GM19452 (cell line): ENCODE measurements around the gene ABHD15.

Source experiments
- ATAC-seq: cut with Tn5 transposase; IDR thresholded peaks from one replicate; pipeline ENCODE4 v1.9.1; 2021; ENCODE audit not compliant: unreplicated experiment

The ABHD15 gene

DNA sequence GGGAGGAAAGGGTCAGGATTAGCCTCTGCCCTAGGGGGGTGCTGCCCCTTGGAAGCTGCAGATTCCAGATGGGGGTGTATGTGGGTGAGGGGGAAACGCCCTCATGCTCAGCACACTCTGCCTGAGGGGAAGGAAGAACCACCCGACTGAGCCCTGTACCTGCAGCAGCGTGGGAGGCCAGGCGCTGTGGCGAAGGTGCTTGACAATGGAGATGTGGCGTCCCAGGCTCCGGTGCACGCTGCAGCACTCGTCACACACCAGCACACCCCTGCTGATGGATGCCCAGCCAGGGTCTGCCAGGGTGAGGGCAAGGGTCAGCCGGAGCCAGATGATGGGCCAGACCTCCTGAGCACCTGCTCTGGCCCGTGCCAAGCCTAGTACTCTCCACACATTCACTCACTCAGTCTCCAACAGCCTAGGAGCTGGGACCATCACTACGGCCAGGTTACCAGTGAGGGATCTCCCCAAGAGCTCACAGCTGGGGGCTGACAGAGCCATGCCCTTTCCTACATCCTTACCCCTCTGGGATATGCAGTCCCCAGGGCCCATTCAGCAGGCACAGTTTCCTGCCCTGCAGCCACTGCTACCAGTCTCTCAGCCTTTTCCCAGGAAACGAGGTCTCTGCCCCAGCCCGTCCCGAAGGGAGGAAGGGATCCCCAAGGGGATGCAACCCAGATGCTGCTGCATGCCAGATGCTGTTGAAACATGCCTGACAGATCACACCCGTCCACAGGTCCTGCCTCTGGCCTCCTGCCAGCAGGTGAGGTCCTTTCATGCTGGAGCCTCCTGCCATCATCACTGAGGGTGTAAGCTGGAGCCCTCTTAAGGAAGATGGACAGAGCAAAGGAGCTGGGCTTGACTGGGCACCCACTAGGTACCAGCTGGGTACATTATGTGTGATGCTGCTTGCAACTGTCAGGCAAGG, 16.7 kb upstream of the ABHD15 start:
- no peak for ATAC-seq

- no peak for ATAC-seq
These were observed 15.9 kb upstream of the ABHD15 start for GRCh38 chr17:29582772-29583171.

DNA sequence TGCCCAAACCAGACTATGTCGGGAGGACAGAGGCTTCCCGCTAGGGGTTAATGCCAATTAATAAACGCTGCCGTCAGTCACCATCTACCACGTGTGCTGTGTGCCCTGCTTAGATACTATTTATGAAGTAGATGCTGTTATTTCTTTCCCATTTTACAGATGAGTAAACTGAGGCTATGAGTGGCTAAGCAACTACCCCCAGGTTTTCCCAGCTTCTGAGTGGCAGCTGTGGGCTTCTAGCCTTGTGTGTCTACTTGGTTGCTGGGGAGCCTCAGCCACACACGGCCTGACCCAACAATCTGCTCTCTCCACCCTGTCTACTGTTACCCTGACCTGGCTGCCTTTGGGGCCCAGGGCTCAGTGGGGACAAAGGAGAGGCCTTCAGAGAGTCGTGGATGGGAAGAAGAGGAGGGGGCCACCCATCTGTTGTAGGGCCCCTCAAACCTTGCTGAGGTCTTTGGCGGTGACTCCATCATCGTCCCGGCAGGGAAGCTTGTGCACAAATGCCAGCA, 15.5 kb upstream of the ABHD15 start:
- ATAC-seq = no peak

- no peak for ATAC-seq
These were observed 14.9 kb upstream of the ABHD15 start for GRCh38 chr17:29581583-29582253.

DNA sequence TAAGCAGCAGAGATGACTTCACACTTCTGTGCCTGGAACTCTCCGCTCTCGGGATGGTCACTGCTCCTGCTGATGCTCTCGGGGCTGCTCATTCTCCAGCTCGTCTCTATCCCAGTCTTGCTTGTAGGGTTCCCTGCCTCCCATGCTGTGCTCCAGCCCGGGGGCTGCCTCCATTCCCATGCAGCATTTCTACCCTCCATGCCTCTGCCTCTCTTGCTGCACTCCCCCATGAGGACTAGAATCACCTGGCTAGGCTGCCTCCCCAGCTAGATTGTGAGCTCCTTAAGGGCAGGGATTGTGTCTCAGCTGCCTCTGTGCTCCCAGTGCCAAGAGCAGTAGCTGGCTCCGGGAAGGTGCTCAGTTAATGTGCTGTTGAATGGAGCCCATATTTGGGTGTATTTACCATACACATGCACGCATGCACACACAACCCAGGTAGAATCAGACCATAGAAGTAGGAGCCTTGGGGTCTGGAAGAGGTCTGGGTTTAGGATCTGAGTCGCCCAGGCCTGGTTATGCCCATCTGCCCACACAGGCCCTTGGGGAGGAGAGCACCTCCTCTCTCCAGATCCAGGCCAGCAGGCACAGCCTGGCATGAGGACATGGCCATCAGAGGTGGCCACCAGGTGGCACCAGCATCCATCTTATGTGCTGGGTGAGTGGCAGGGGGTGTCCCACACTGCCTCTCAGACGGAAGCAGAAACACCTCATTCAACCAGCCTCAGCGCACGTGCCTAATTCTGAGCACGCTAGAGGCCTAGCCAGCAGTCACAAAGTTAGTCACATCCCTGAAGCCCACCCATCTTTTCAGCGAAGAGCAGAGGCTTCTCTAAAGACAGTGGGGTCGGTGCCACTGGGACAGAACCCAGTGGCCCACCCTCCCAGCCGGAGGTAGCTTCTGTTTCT, 13.3 kb upstream of the ABHD15 start:
- peak; percentile 85 for ATAC-seq

DNA sequence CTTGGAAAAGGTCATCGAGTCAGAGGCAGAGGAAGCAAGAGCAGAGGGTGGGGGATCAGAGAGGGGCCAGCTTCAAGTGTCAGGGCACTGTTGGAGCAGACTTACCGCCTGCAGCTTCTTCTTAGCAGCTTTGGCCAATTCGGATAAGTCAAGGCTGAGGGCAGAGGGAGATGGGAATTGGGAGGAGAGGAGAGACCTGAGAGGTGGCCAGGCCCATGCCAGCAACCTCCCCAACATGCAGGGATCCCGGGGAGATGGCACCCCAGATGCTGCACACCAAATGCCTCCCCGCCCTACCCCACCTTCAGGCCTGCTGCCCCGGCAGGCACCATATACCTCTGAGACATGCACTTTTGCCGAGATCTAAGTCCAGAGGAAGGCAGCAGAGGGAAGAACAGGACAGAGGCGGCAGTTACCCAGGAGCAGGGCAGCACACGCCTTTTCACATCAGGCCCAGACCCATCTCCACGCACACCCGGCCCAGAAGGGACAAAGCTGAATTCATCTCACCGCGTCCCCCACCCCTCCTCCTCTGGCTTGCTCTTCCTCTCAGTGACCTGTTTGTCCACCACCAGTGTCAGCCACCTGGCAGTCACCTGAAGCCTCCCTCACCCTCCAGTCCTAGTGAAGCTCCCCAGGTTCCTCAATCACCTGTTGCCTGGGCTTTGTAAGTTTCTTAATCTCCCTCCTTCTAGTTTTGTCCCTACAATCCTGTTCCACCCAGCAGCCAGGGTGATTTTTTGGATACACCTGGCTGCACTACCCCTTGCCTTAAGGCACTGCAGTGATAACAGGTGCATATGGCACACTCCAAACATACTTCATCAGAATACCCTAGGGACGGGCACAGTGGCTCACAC, 12.0 kb upstream of the ABHD15 start:
- ATAC-seq = no peak

DNA sequence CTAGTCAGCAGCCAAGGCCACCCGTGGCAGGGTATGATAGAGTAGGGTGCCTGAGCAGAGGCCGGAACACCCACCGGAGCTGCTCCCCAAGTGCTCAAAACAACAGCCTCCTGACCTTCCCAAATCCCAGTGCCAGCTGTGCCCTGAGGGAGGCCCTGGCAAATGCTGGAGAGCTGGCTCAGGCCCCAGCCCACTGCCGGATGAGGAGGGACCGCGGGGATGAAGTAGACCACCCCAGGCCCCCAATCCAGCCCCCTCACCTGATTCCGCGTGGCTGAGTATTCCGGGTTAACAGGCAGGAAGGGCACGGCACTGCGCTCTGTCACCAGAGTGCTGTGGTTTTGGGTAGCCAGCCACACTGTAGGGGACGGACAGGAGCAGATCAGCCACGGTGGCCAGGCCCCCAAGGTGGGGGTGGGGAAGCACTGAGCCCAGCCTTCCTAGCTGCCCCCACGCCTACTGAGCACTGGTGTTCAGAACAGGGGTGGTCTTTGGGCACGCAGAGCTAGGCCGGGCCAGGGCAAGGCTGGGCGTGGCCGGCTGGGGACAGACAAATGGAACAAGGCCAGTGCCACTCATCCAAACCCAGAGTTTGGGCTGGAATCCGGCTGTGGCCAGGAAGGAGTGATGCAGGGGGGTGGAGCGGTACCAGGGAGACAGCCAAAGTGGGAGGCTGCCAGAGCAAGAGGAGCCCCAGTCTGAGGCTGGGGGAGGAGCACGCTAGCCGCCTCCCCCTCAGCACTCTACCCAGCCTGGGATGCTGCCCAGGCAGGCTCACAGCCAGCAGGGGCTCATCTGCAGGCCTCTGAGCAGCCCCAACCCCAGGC, 10.8 kb upstream of the ABHD15 start:
- ATAC-seq = no peak

- no peak for ATAC-seq
These were observed 10.1 kb upstream of the ABHD15 start for GRCh38 chr17:29577001-29577370.

DNA sequence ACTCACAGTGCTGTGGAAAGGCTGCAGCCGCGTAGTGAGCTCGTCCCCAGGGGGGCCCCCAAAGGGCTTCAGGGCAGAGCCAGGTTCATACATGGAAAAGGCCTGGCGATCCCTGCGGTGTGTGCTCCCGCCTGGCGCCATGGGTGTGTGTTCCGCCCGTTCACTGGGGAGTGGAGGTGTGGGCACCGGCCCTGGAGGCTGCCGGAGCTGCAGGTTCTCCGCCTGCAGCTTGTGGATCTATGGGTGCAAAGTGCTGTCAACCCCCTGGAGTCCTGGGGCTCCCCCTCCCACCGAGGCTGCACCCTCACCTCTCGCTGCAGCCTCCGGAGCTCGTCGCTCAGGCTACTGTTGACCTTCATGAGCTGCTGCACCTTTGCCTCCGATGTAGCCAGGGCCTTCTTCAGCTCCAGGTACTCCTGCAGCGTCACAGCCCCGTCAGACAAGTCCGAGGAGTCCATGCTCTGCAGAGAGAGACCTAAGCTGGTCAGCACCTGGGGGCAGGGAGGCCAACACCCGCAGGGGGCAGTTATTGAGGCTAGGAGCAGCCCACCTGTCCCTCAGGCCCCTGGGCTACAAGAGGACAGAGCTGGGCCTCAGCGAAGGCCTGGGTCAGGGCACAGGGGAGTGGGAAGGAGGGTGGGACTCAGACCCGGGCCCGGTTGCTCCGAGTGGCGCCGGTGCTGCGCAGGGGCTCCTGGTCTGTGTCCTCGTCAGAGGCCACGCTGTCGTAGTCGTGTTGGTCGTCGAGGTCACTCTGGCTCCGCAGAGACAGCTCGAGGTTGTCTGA, 9.6 kb upstream of the ABHD15 start:
- no peak for ATAC-seq

GRCh38 chr17:29575511-29576213, 8.8 kb upstream of the ABHD15 start:
- no peak for ATAC-seq

DNA sequence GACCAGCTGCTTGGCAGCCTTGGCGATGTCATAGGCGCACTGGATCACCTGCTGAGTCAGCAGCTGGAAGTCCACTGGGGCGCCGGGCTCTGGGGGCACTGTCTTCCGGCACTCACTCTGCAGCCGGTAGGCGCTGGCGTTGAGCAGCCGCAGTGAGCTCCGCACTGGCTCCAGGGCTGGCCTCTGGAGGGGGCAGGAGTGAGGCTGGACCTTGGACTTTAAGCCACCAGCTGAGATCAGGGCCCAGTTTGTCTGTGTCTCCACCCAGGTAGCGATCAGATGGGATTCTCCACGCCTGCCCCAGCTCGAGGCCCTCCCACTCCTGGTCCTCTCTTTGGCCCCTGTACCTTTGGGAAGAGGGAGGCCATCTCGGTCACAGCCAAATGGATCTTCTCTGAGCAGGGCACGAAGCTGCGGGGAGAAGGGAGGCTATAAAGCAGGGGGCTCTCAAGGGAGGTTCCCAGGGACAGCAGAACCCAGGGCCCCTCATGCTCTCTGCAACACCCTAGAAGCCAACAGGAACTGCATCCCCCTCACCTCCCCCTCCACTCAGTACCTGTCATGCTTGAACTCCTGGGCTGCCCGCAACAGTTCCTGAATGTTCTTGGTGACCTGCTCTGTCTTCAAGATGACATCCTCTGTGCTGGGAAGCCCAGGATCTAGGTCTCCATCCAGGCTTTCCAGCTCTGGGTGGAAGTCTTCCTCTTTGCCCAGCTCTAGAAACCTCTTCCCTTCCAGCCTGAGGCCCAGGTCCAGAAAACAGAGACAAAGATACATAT, 8.1 kb upstream of the ABHD15 start:
- ATAC-seq = no peak

GRCh38 chr17:29573871-29574731, 7.3 kb upstream of the ABHD15 start:
- no peak for ATAC-seq

- no peak for ATAC-seq
These were observed 6.7 kb upstream of the ABHD15 start for GRCh38 chr17:29573558-29573869.

- ATAC-seq = no peak
These were observed 6.1 kb upstream of the ABHD15 start for GRCh38 chr17:29572691-29573557.

- no peak for ATAC-seq
These were observed 5.2 kb upstream of the ABHD15 start for GRCh38 chr17:29571883-29572681.
